SKM-1 treated with dmso at 0.1 percent for 144 hours (cell line): Measurements from ENCODE around the gene SFI1.
A peak's percentile ranks its signal among the peaks of the same experiment; 100 is the strongest.
"Not testable (repeated sequence)": the region's sequence is repeated elsewhere in the genome, so short reads cannot be mapped to it uniquely, and the experiment has no call there.

Experiments
- DNase-seq: peaks from one replicate; lab custom pipeline; 2025; ENCODE audit not compliant: unreplicated experiment; lab: John Stamatoyannopoulos, UW

Gene SFI1

GRCh38 chr22:31630331-31631329, 134.3 kb downstream of the SFI1 start:
- peak; percentile 89 for DNase-seq

DNA sequence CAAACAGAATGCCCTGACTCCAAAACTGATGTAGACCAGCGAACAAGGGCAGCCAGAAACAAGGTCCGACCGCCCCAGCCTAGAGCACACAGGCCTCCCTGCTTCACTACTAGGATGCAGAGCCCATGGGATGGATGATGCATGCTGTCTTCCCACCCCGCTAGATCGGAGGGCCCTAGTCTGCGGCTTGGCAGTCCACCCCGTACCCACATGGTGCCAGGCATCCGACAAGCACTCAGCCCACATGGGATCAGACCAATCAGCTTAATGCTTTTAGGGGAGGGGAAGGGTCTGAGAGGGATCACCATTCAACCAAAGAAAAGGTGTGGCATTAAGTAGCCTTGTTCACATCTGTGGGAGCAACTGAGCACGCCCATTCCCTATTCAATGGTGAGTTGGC, 135.1 kb downstream of the SFI1 start:
- DNase-seq = no peak

- no peak for DNase-seq
These were observed 139.4 kb downstream of the SFI1 start for GRCh38 chr22:31635638-31636306.

- peak; percentile 80 for DNase-seq
These were observed 141.1 kb downstream of the SFI1 start for GRCh38 chr22:31637447-31637890.

DNA sequence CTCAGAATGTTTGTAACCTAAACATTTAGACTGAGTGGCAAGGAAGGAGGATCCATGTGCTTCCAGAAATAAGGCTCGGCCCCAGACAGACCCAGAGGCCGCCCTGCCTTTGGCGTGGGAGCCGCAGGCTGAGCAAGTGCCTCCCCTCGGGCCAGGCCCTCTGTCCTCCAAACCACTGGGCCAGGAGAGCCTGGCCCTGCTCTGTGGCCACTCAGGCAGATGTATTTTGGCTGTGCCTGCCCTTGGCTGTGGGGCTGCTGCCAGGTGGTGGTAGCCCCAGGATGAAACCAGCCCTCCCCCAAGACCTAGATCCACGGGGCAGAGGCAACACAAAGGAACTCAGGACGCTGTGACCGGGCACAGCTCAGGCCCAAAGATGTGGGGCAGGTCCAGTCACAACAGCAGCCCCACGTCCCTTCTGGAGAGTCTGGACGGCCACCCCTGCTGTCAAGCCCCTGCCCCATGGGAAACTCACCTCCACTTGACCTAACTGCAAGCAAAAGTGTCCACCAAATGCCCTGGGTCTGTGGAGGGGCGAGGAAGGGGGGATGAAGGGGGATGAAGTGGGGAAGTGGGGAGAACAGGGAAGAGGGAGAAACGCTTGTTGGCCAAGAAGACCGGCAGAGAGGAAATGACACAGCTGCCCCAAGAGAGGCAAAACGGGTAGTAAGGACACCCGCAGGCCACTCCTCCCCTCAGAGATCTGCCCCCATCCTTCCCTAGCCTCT, 141.7 kb downstream of the SFI1 start:
- DNase-seq = peak; percentile 93

- DNase-seq = no peak
These were observed 143.2 kb downstream of the SFI1 start for GRCh38 chr22:31639436-31640039.

DNA sequence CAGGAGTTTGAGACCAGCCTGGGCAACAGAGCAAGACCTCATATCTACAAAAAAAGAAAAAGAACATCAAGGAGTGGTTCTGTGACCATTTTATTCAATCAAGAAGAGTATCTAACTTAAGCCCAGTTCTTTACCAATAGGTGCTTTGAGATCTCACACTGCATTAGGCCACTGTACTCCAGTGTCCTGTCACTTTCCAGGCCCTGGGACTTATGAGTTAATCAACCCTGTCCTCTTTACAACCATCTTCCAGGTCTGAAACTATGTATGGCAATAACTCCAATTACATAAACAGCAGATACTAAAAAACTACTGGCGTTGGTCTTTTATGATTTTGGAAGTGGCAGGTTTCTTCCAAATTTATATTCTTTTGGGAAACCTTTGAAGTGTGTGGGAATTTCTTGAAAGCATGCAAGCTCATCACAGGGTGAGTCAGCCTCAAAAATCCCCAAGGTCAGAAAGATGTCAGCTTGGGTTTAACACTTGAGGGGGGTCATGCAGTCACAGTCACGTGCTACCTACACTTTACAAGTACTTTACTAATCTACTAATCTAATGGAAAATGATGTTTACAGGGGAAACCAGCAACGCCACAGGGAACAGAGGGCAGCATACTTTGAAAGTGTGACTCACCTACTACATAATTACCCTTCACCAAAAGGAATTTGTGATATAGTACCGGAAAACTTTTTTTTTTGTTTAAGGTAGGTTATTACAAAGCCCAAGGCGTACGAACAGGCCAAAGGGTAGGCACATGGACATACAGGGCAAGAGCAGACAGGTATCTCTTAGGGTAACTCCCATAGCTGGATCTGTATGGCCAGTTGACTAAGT, 150.1 kb downstream of the SFI1 start:
- no peak for DNase-seq

DNA sequence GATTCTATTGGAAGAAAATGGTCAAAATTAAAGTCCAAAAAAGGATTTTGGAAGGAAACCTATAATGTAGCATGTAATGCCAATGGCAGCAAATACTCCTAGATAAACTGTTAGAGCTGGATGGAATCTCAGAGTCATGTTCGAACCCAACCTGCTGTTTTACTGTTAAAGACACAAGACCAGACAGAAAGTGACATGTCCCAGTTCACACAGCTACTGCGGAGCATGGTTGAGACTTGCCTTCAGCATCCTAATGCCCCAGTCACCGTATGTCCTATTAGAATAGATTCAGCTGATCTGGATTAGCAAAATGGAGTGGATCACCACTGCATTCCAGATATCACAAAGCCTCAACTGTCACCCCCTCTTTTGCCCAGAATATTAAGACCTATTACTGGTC, 150.7 kb downstream of the SFI1 start:
- no peak for DNase-seq

DNA sequence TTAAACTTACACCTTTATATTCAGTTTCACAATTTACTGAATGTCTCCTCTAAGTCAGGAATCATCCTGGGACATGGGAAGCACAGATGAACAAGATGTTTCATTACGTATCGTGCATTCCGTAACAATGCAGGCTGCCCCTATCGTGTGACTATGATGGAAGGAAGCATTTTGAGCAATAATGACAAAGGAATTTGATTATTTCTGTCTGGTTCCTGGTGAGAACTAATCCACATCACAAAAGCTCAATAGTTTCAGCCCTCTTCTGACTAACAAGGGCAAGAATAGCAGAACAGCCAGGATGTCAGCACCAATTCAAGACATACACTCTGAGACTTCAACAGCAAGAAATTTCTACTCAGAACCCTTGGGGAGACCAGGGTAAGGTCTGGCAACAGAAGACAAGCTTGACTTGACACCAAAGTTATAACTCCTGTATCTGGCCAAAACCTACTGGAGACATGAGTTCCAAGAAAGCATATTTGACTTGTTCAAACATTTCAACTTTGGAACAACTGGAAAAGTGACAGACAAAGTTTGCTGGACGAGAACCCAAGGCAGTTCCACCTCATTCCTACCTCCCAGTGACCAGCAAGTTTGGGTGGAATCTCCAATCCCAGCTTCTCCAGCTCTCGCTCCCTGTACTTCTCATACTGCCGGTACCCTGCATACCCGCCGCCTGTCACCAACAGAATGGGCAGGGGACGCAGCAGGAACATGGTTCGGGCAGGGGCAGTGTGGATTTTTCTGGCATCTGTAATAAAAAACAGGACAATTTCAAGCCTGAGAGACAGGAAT, 151.4 kb downstream of the SFI1 start:
- no peak for DNase-seq

GRCh38 chr22:31650391-31650790, 154.1 kb downstream of the SFI1 start:
- no peak for DNase-seq

DNA sequence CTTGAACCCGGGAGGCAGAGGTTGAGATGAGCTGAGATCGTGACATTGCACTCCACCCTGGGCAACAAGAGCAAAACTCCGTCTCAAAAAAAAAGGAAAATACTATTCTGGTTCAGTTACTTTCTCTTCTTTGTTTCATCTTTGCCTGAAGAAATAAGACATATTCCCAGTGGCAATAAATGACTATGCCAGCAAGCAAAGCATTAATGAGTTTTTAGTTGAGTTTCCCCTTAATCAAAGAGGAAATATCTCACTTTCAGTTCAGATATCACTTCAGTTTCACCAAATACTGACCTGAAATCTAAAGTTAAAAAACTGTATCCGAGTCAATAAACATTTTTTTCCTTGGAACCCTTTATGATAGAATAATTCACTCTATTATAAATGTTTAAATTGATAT, 155.3 kb downstream of the SFI1 start:
- no peak for DNase-seq

- DNase-seq = no peak
These were observed 155.8 kb downstream of the SFI1 start for GRCh38 chr22:31652088-31652487.

DNA sequence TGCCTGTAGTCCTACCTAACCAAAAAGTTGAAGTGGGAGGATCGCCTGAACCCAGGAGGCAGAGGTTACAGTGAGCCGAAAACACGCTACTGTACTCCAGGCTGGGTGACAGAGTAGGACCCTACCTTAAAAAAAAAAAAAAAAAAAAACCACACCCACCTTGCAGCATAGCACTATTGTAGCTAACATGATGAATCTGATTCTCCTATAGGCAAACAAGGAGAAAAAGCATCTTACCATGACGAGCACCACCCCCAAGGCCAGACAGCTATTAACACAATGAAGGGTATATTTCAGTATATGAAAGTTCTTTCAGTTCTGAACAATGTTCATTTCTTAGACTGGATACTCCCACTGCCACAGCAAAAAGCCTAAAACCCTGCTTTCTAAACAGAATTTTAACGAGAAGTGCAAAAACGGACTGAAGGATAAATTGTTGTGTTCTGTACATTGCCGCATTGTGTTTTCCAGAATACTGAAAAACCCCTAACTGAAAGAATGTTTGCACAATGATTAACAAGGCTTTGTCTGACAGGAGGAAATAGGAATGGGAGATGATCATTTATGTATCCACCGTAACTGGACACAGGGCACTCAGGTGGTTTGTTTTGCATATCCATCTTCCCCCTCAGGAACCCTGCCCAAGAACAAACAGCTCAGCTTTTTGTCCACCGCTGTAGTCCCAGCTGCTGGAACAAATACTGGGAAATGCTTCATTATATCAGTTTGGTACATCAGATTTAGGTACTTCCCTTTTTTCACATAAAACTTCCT, 156.8 kb downstream of the SFI1 start:
- no peak for DNase-seq

DNA sequence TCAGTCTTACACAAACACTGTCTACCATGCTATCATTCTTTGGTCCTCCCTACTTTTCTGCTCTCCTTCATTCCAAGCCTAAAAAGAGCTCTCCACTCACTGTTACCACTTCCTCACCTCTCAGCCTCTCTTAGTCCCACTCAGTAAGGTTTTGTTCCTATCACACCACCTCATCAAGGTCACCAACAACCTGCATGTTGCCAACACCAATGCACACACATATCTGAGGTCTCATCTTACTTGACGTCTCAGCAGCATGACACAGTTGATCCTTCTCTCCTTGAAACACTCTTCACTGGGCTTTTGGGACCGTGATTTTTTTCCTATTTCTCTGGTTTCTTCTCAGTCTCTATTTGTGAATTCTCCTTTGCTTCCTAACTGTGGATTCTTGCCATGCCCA, 157.6 kb downstream of the SFI1 start:
- DNase-seq = no peak

DNA sequence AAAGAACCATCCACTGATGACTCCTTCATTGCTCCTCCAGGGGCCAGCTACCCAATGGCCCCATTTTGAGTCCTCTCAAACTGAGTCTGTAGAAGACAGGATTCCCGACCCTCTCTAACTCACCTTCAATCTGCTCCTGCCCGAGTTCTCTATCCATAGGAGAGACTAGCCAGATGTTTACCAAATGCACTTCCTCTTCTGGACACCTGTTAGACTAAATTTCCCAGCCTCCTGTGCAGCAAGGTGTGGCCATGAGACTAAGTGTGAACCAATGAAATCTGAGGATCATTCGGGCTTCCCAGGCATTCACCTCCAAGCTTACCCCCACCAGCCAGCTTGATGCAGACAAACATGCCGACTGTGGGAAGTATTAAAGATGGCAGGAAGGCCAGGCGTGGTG, 158.1 kb downstream of the SFI1 start:
- DNase-seq = no peak

DNA sequence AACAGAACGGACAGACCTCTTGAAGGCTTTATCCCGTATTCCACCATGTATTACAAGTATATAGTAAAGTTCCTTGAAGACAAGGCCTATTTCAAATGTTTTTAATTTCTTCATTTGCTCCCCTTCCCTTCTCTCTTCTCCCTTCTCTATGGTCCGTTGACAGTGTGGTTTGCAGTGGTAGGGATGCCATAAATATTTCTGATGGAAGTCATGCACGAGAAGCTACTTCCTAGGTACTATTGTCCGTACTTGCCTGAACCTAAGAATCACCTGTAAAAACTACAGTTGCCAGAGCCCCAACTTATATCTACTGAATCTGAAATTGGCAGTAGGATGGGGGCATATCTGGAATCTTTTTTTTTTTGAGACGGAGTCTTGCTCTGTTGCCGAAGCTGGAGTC, 162.9 kb downstream of the SFI1 start:
- DNase-seq = no peak

DNA sequence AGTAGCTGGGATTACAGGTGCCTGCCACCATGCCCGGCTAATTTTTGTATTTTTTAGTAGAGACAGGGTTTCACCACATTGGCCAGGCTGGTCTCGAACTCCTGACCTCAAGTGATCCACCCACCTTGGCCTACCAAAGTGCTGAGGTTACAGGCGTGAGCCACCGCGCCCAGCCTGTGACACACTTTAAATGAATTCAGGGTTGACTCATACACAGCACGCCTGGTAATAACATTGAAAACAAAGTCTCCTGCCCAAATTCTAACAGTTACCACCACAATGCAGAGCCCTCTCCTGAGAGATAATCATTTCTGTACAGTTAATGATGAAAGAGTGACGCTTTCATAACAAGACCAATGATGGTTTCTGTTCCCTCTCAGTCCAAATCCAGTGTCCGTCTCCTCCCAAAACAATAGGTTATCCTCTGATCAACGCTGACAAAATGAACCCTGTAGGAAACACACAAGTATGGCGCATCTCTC, 164.6 kb downstream of the SFI1 start:
- DNase-seq = not testable (repeated sequence)

GRCh38 chr22:31661851-31662667, 165.7 kb downstream of the SFI1 start, which contains the start of gene PISD:
Gene PISD (minus strand): TSS chr22:31662215. CDS start chr22:31662208, 7 bp downstream.
- DNase-seq = peak; percentile 90
